ENCODE data around the gene SLC30A1. TPM values are rescaled to one million over a fixed set of nuclear protein-coding genes. Genes with fewer than 3 reads are reported as not detected.

SLC30A1 gene
- total and polyA plus RNA-seq, 2 of the 13 experiments (the other 11 are each of a cell fraction or from before 2014, with no cell fraction given): 5.9 to 24.4 TPM

DNA sequence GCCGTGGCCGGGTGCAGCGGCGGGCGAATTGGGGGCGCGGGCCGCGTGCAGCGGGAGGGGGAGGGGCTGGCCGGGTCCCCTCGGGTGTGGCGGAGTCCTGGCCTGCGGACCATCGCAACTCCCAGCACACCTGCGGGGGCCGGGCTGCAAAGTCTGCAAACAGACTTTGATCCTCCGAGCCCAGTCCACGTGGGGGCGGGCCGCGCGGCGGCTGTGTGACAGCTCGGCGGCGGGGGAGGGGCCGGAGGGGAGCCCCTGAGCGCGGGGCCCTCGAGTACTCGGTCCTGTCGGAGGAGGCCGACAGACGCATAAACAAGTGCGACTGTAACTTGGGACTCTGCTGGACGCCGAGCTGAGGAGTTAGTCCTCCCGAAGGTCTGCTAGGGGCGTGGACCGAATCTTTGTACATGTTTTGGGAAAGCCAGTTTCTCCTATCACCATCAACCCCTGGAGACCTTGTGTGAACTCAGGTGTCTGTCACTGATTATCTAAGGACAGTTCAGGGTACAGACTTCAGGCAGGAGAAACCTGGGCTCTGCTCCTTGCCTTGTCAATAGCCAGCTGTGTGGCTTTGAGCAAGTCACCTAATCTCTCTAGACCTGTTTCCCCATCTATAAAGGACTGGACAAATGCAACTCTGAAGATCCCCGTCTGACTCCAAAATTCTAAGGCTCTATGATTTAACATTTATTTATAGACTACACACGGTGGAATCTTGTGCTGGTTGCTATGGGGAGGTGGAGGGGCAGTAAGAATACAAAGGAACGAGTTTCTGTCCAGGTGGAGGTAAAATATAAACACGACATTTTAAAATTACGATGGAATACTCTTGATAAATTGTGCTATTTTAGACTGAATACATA, 710 bp upstream of the SLC30A1 start (continued):
- TF ChIP-seq, protein P1, sequence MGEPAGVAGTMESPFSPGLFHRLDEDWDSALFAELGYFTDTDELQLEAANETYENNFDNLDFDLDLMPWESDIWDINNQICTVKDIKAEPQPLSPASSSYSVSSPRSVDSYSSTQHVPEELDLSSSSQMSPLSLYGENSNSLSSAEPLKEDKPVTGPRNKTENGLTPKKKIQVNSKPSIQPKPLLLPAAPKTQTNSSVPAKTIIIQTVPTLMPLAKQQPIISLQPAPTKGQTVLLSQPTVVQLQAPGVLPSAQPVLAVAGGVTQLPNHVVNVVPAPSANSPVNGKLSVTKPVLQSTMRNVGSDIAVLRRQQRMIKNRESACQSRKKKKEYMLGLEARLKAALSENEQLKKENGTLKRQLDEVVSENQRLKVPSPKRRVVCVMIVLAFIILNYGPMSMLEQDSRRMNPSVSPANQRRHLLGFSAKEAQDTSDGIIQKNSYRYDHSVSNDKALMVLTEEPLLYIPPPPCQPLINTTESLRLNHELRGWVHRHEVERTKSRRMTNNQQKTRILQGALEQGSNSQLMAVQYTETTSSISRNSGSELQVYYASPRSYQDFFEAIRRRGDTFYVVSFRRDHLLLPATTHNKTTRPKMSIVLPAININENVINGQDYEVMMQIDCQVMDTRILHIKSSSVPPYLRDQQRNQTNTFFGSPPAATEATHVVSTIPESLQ (CRISPR knock-in tag; conservative IDR thresholded peaks at IDR 0.05): no peak
- TF ChIP-seq KDM4B (CRISPR knock-in tag; IDR thresholded peaks at IDR 0.05): no peak
- TF ChIP-seq, protein P2, sequence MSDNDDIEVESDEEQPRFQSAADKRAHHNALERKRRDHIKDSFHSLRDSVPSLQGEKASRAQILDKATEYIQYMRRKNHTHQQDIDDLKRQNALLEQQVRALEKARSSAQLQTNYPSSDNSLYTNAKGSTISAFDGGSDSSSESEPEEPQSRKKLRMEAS (IDR thresholded peaks at IDR 0.05): peak; percentile 91
- TF ChIP-seq RCOR2 (CRISPR knock-in tag; IDR thresholded peaks at IDR 0.05): peak; percentile 71; the same call in 1 of the 2 replicates
- no peak; the same call in 1 of the 2 replicates for TF ChIP-seq EED (CRISPR knock-in tag; IDR thresholded peaks at IDR 0.05)
- no peak for TF ChIP-seq SMAD1 (CRISPR knock-in tag; IDR thresholded peaks at IDR 0.05; ENCODE audit: borderline replicate concordance, low read depth)
- TF ChIP-seq ZNF382 (CRISPR knock-in tag; IDR thresholded peaks at IDR 0.05; ENCODE audit: borderline replicate concordance): no peak
- TF ChIP-seq ZNF652 (CRISPR knock-in tag; IDR thresholded peaks at IDR 0.05; ENCODE audit: borderline replicate concordance, low read depth): no peak
- TF ChIP-seq SATB2 (CRISPR knock-in tag; IDR thresholded peaks at IDR 0.05): no peak; the same call in 1 of the 2 replicates
- no peak for TF ChIP-seq ZFP1 (CRISPR knock-in tag; IDR thresholded peaks at IDR 0.05)
- TF ChIP-seq ZNF260 (CRISPR knock-in tag; IDR thresholded peaks at IDR 0.05; ENCODE audit: borderline replicate concordance, low read depth): no peak
- TF ChIP-seq, protein P3, sequence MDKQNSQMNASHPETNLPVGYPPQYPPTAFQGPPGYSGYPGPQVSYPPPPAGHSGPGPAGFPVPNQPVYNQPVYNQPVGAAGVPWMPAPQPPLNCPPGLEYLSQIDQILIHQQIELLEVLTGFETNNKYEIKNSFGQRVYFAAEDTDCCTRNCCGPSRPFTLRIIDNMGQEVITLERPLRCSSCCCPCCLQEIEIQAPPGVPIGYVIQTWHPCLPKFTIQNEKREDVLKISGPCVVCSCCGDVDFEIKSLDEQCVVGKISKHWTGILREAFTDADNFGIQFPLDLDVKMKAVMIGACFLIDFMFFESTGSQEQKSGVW (CRISPR knock-in tag; IDR thresholded peaks at IDR 0.05; ENCODE audit: borderline replicate concordance): no peak; the same call in 1 of the 2 replicates
- TF ChIP-seq, protein P4, sequence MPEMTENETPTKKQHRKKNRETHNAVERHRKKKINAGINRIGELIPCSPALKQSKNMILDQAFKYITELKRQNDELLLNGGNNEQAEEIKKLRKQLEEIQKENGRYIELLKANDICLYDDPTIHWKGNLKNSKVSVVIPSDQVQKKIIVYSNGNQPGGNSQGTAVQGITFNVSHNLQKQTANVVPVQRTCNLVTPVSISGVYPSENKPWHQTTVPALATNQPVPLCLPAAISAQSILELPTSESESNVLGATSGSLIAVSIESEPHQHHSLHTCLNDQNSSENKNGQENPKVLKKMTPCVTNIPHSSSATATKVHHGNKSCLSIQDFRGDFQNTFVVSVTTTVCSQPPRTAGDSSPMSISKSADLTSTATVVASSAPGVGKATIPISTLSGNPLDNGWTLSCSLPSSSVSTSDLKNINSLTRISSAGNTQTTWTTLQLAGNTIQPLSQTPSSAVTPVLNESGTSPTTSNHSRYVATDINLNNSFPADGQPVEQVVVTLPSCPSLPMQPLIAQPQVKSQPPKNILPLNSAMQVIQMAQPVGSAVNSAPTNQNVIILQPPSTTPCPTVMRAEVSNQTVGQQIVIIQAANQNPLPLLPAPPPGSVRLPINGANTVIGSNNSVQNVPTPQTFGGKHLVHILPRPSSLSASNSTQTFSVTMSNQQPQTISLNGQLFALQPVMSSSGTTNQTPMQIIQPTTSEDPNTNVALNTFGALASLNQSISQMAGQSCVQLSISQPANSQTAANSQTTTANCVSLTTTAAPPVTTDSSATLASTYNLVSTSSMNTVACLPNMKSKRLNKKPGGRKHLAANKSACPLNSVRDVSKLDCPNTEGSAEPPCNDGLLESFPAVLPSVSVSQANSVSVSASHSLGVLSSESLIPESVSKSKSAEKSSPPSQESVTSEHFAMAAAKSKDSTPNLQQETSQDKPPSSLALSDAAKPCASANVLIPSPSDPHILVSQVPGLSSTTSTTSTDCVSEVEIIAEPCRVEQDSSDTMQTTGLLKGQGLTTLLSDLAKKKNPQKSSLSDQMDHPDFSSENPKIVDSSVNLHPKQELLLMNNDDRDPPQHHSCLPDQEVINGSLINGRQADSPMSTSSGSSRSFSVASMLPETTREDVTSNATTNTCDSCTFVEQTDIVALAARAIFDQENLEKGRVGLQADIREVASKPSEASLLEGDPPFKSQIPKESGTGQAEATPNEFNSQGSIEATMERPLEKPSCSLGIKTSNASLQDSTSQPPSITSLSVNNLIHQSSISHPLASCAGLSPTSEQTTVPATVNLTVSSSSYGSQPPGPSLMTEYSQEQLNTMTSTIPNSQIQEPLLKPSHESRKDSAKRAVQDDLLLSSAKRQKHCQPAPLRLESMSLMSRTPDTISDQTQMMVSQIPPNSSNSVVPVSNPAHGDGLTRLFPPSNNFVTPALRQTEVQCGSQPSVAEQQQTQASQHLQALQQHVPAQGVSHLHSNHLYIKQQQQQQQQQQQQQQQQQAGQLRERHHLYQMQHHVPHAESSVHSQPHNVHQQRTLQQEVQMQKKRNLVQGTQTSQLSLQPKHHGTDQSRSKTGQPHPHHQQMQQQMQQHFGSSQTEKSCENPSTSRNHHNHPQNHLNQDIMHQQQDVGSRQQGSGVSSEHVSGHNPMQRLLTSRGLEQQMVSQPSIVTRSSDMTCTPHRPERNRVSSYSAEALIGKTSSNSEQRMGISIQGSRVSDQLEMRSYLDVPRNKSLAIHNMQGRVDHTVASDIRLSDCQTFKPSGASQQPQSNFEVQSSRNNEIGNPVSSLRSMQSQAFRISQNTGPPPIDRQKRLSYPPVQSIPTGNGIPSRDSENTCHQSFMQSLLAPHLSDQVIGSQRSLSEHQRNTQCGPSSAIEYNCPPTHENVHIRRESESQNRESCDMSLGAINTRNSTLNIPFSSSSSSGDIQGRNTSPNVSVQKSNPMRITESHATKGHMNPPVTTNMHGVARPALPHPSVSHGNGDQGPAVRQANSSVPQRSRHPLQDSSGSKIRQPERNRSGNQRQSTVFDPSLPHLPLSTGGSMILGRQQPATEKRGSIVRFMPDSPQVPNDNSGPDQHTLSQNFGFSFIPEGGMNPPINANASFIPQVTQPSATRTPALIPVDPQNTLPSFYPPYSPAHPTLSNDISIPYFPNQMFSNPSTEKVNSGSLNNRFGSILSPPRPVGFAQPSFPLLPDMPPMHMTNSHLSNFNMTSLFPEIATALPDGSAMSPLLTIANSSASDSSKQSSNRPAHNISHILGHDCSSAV (CRISPR knock-in tag; IDR thresholded peaks at IDR 0.05; ENCODE audit: borderline replicate concordance): no peak
- no peak for TF ChIP-seq ZNF850 (CRISPR knock-in tag; conservative IDR thresholded peaks at IDR 0.05)
- no peak for TF ChIP-seq ZNF572 (CRISPR knock-in tag; IDR thresholded peaks at IDR 0.05)
- TF ChIP-seq, protein P5, sequence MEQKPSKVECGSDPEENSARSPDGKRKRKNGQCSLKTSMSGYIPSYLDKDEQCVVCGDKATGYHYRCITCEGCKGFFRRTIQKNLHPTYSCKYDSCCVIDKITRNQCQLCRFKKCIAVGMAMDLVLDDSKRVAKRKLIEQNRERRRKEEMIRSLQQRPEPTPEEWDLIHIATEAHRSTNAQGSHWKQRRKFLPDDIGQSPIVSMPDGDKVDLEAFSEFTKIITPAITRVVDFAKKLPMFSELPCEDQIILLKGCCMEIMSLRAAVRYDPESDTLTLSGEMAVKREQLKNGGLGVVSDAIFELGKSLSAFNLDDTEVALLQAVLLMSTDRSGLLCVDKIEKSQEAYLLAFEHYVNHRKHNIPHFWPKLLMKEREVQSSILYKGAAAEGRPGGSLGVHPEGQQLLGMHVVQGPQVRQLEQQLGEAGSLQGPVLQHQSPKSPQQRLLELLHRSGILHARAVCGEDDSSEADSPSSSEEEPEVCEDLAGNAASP (CRISPR knock-in tag; IDR thresholded peaks at IDR 0.05; ENCODE audit: borderline replicate concordance): peak; percentile 98; the same call in 1 of the 2 replicates

Data from HepG2 (cell line).